ENCODE measurements around the gene JPH2.

- TF ChIP-seq CTCF (IDR thresholded peaks at IDR 0.05): no peak
- no peak for TF ChIP-seq POLR2AphosphoS5 (IDR thresholded peaks at IDR 0.05)
These were observed 35.0 kb upstream of the JPH2 start for GRCh38 chr20:44222027-44222426.
